ENCODE measurements around the gene AP2S1.

GRCh38 chr19:46872967-46873366 is 22.3 kb upstream of the AP2S1 start:
- TF ChIP-seq CTCF (conservative IDR thresholded peaks at IDR 0.05; ENCODE audit: low read depth, low read length) (no peak), CEBPB (IDR thresholded peaks at IDR 0.05; ENCODE audit: low read depth, low read length) (no peak), SMC3 (IDR thresholded peaks at IDR 0.05; ENCODE audit: low read depth, low read length) (no peak), USF2 (IDR thresholded peaks at IDR 0.05; ENCODE audit: low read depth, low read length) (no peak), POLR2A (IDR thresholded peaks at IDR 0.05; ENCODE audit: low read depth, low read length) (no peak), RAD21 (IDR thresholded peaks at IDR 0.05; ENCODE audit: low read length) (no peak), FOS (IDR thresholded peaks at IDR 0.05; ENCODE audit: low read depth, low read length) (no peak)

All from IMR-90 (cell line).